Mesenchymal stem cell (in vitro differentiated cells and primary cell): Measurements from ENCODE around the gene FUZ.

Experiments used
- DNase-seq: peaks from one replicate; pipeline ENCODE4 v3.0.0-alpha.2; 2013
- H2AFZ ChIP-seq: one replicate; pipeline ENCODE4 v1.6.1; 2013; ENCODE audit warnings: low read depth, mild to moderate bottlenecking, control low read depth, inconsistent platforms, low read length, moderate library complexity
- H2AK5ac ChIP-seq: 2 replicates; pipeline ENCODE4 v1.6.1; 2013; ENCODE audit warnings: low read length, moderate library complexity, mild to moderate bottlenecking, inconsistent platforms; ENCODE audit not compliant: severe bottlenecking
- H2BK120ac ChIP-seq: one replicate; pipeline ENCODE4 v1.6.1; 2013; ENCODE audit warnings: low read depth, mild to moderate bottlenecking, inconsistent platforms, low read length, moderate library complexity
- H2BK12ac ChIP-seq, 2 experiments: one replicate each; pipeline ENCODE4 v1.6.1; 2013; ENCODE audit warnings: inconsistent platforms in 2 of 2, low read length in 2 of 2, mild to moderate bottlenecking in 2 of 2, moderate library complexity in 2 of 2, control low read depth in 1 of 2
- H2BK15ac ChIP-seq: one replicate; pipeline ENCODE4 v1.6.1; 2013; ENCODE audit warnings: mild to moderate bottlenecking, low read depth, inconsistent platforms; ENCODE audit not compliant: poor library complexity, severe bottlenecking
- H2BK5ac ChIP-seq: 2 replicates; pipeline ENCODE4 v1.6.1; 2013; ENCODE audit warnings: low read depth, mild to moderate bottlenecking, low read length, control low read depth, inconsistent platforms; ENCODE audit not compliant: poor library complexity, severe bottlenecking
- H3K14ac ChIP-seq, 2 experiments: one replicate each; pipeline ENCODE4 v1.6.1; 2013; ENCODE audit warnings: inconsistent platforms in 2 of 2, low read length in 2 of 2, control low read depth in 1 of 2, mild to moderate bottlenecking in 1 of 2, moderate library complexity in 1 of 2
- H3K18ac ChIP-seq, 2 experiments: one replicate each; pipeline ENCODE4 v1.6.1; 2013; ENCODE audit warnings: inconsistent platforms in 2 of 2, low read length in 2 of 2, control low read depth in 1 of 2, low read depth in 1 of 2, mild to moderate bottlenecking in 1 of 2
- H3K23ac ChIP-seq, 2 experiments: one replicate each; pipeline ENCODE4 v1.6.1; 2013; ENCODE audit warnings: inconsistent platforms in 2 of 2, low read length in 2 of 2, mild to moderate bottlenecking in 2 of 2, moderate library complexity in 2 of 2, control low read depth in 1 of 2
- H3K27ac ChIP-seq: 2 replicates; pipeline ENCODE4 v1.5.1; 2013; ENCODE audit warnings: mild to moderate bottlenecking, moderate library complexity, low read length, control low read depth, inconsistent platforms; ENCODE audit not compliant: poor library complexity, severe bottlenecking
- H3K27me3 ChIP-seq, 2 experiments: 2 replicates each; pipeline versions ENCODE4 v1.6.1 to v1.7.0; 2013; ENCODE audit warnings: low read length in 2 of 2, mild to moderate bottlenecking in 2 of 2, moderate library complexity in 2 of 2, control low read depth in 1 of 2, inconsistent platforms in 1 of 2; ENCODE audit not compliant: control insufficient read depth in 1 of 2, insufficient read depth in 1 of 2
- H3K36me3 ChIP-seq, 2 experiments: 2 replicates each; pipeline versions ENCODE4 v1.6.1 to v1.7.0; 2013; ENCODE audit warnings: low read length in 2 of 2, control low read depth in 1 of 2, inconsistent platforms in 1 of 2, low read depth in 1 of 2, mild to moderate bottlenecking in 1 of 2; ENCODE audit not compliant: insufficient read depth in 2 of 2, control insufficient read depth in 1 of 2
- H3K4ac ChIP-seq, 2 experiments: one replicate each; pipeline ENCODE4 v1.6.1; 2013; ENCODE audit warnings: inconsistent platforms in 2 of 2, low read length in 2 of 2, mild to moderate bottlenecking in 2 of 2, moderate library complexity in 2 of 2, control low read depth in 1 of 2, low read depth in 1 of 2
- H3K4me1 ChIP-seq: 2 replicates; pipeline ENCODE4 v1.6.1; 2013; ENCODE audit warnings: low read depth, low read length, control low read depth; ENCODE audit not compliant: control insufficient read depth, insufficient read depth
- H3K4me2 ChIP-seq: 2 replicates; pipeline ENCODE4 v1.6.1; 2013; ENCODE audit warnings: low read length, mild to moderate bottlenecking, inconsistent platforms; ENCODE audit not compliant: poor library complexity, severe bottlenecking
- H3K4me3 ChIP-seq, 2 experiments: 2 replicates each; pipeline versions ENCODE4 v1.5.1 to v1.7.0; 2013; ENCODE audit warnings: low read length in 2 of 2, mild to moderate bottlenecking in 2 of 2, control low read depth in 1 of 2, low read depth in 1 of 2; ENCODE audit not compliant: insufficient read depth in 1 of 2
- H3K79me1 ChIP-seq: replicated peaks from 2 replicates; pipeline ENCODE4 v1.6.1; 2013; ENCODE audit warnings: mild to moderate bottlenecking, control low read depth, low read length, inconsistent platforms; ENCODE audit not compliant: poor library complexity, severe bottlenecking
- H3K9ac ChIP-seq: 2 replicates; pipeline ENCODE4 v1.7.0; 2013; ENCODE audit warnings: mild to moderate bottlenecking, low read length, moderate library complexity
- H3K9me3 ChIP-seq: 2 replicates; pipeline ENCODE4 v1.7.0; 2013; ENCODE audit warnings: mild to moderate bottlenecking, low read length; ENCODE audit not compliant: control insufficient read depth
- H4K8ac ChIP-seq: one replicate; pipeline ENCODE4 v1.6.1; 2013; ENCODE audit warnings: inconsistent platforms, mild to moderate bottlenecking, low read length, moderate library complexity
- H4K91ac ChIP-seq: one replicate; pipeline ENCODE4 v1.6.1; 2013; ENCODE audit warnings: mild to moderate bottlenecking, low read length, inconsistent platforms
- WGBS: methylation state at CpG from one replicate; pipeline ENCODE4 v1.1.7; 2013; ENCODE audit warnings: mixed read lengths; 5-methylcytosine and 5-hydroxymethylcytosine counted together

Gene FUZ

DNA sequence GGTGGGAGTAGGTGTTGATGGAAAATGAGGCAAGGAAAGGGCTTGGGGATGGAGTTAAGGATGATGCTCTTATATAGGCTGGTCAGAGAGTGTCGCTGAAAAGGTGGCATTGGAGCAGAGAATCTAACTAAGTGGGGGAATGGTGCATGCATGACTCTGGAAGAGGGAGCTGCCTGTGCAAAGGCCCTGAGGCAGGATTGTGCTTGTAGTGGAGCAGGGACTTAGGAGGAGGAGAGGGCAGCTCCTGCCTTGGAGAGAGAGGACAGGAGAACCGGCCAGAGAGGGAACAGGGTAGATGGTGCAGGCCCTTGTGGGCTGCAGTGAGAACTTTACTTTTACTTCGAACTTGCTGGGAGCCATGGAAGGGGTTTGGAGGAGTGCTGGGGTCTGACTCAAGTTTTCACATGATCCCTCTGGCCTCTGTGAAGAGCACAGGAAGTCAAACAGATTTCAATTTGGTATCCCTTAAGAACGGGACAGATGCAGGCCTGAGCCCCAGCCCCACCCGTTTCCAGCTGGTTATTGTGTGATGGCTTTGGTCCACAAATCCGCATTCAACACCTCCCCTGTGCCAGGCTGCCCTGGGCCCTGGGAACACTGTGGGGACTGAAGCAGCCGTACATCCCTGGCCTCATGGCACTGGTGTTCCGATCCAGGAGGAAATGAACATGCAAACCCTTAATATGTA lies 39.3 kb downstream of the FUZ start:
- Histone ChIP-seq H3K14ac (no peak overlapping the region), H3K4me1 (peaks cover 8% of the 10 kb centered on the region), H3K9ac (peak overlapping the region; percentile 52), H3K79me1 (peaks cover 37% of the 10 kb centered on the region), H3K36me3 (peaks cover 34 to 54% of the 10 kb centered on the region in 2 experiments), H2BK15ac (no peak overlapping the region), H3K27ac (no peak overlapping the region), H4K91ac (peak overlapping the region; percentile 11), H3K9me3 (no peaks in the 10 kb centered on the region), H2BK12ac (no peak overlapping the region), H3K4ac (no peak overlapping the region), H3K27me3 (no peaks in the 10 kb centered on the region), H3K18ac (no peak overlapping the region), H2AFZ (no peak overlapping the region), H2BK120ac (no peak overlapping the region), H2BK5ac (no peak overlapping the region), H2AK5ac (no peak overlapping the region), H4K8ac (no peak overlapping the region), H3K4me2 (no peak overlapping the region), H3K23ac (no peak overlapping the region), H3K4me3 (no peak overlapping the region)
- DNase-seq: no peak
- 90% methylated on average over 8 of the region's 8 CpGs for WGBS

DNA sequence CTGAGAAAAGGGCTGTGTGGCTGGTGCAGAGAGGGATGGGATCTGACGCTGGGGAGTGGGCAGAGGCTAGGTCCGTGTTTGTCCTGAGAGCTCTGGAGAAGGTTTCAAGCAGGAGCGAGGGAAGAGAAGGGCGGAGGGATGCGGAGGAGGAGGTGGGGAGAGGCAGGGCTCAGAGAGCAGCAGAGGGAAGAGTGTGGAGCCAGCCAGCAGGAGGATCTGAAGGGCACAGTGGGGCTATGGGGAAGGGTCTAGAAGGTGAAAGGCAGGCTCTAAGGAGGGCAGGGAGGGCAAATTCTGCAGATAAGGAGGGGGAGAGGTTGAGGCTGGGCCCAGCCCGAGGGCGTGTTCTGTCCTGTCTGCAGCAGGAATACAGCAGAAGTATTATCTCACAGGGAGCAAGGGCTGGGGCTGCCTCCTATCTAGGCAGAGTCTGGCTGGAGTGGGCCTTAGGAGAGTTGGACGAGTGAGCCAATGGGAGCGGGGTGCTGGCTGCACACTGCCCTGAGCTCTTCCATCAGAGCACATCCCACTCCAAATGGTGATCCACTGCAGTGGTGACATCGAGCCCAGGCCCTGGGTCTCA lies 40.2 kb downstream of the FUZ start:
- Histone ChIP-seq H3K27ac (no peak overlapping the region), H2AK5ac (no peak overlapping the region), H3K4me3 (no peak overlapping the region), H3K79me1 (peaks cover 36% of the 10 kb centered on the region), H3K23ac (no peak overlapping the region), H3K4ac (no peak overlapping the region), H3K14ac (peak overlapping the region in 1 of 2 experiments; percentile 10), H2AFZ (no peak overlapping the region), H2BK15ac (no peak overlapping the region), H2BK120ac (no peak overlapping the region), H3K4me1 (peaks cover 12% of the 10 kb centered on the region), H4K8ac (no peak overlapping the region), H4K91ac (no peak overlapping the region), H3K27me3 (no peaks in the 10 kb centered on the region), H2BK5ac (no peak overlapping the region), H3K36me3 (peaks cover 31 to 54% of the 10 kb centered on the region in 2 experiments), H3K9ac (no peak overlapping the region), H3K9me3 (no peaks in the 10 kb centered on the region), H3K4me2 (no peak overlapping the region), H2BK12ac (no peak overlapping the region), H3K18ac (no peak overlapping the region)
- 96% methylated on average over 10 of the region's 10 CpGs for WGBS
- no peak for DNase-seq

DNA sequence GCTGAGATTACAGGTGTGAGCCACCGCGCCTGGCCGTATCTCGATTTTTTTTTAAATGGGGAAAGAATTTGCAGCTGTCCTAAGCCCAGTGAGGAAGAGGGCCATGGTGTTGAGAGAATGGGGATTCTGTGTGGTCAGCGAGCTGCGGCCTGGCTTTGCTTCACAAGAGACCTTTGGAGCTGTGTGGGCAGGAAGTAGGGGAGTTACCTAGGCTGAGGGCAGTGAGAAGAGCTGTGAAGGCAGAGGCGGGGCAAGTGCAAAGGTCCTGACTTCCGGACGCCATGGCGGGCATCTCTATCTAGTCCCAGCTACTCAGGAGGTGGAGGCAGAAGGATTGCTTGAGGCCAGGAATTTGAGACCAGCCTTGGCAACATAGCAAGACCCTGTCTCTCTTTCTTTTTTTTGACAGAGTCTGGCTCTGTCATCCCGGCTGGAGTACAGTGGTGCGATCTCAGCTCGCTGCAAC lies 41.4 kb downstream of the FUZ start:
- H3K79me1 ChIP-seq: peaks cover 36% of the 10 kb centered on the region
- H3K27me3 ChIP-seq: no peaks in the 10 kb centered on the region
- no peak overlapping the region for H2BK12ac ChIP-seq
- no peak overlapping the region for H3K4ac ChIP-seq
- H3K4me3 ChIP-seq: no peak overlapping the region
- DNase-seq: no peak
- H4K91ac ChIP-seq: no peak overlapping the region
- H3K14ac ChIP-seq: no peak overlapping the region
- H2AK5ac ChIP-seq: no peak overlapping the region
- no peak overlapping the region for H3K18ac ChIP-seq
- H2BK15ac ChIP-seq: no peak overlapping the region
- no peaks in the 10 kb centered on the region for H3K9me3 ChIP-seq
- peaks cover 15% of the 10 kb centered on the region for H3K4me1 ChIP-seq
- 97% methylated on average over 10 of the region's 13 CpGs for WGBS
- no peak overlapping the region for H3K23ac ChIP-seq
- H3K9ac ChIP-seq: no peak overlapping the region
- H2AFZ ChIP-seq: no peak overlapping the region
- no peak overlapping the region for H2BK5ac ChIP-seq
- no peak overlapping the region for H2BK120ac ChIP-seq
- H3K36me3 ChIP-seq: peaks cover 31 to 54% of the 10 kb centered on the region in 2 experiments
- H4K8ac ChIP-seq: no peak overlapping the region
- no peak overlapping the region for H3K4me2 ChIP-seq
- H3K27ac ChIP-seq: no peak overlapping the region

DNA sequence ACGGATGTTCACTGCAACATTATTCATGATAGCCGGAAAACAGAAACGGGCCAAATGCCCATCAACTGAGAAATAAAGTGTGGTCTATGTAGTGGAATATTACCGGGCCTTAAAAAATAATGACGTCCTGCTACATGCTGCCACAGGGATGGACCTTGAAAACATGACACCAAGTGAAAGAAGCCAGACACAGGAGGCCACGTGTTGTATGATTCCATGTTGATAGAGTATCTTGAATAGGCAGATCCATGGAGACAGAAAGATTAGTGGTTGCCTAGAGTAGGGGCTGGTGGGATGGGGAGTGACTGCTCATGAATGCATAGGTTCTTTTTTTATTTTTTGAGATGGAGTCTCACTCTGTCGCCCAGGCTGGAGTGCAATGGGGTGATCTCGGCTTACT lies 42.6 kb downstream of the FUZ start:
- Histone ChIP-seq H2BK12ac (no peak overlapping the region), H3K9ac (no peak overlapping the region), H3K27ac (no peak overlapping the region), H4K91ac (no peak overlapping the region), H3K27me3 (no peaks in the 10 kb centered on the region), H2AFZ (no peak overlapping the region), H3K4me3 (no peak overlapping the region), H3K79me1 (peaks cover 27% of the 10 kb centered on the region), H2AK5ac (no peak overlapping the region), H3K4me1 (peaks cover 18% of the 10 kb centered on the region), H3K36me3 (peaks cover 23 to 43% of the 10 kb centered on the region in 2 experiments), H3K9me3 (no peaks in the 10 kb centered on the region), H2BK15ac (no peak overlapping the region), H4K8ac (no peak overlapping the region), H3K23ac (peak overlapping the region in 1 of 2 experiments; percentile 83), H2BK5ac (no peak overlapping the region), H3K4ac (peak overlapping the region in 1 of 2 experiments; percentile 38), H3K18ac (no peak overlapping the region), H3K4me2 (no peak overlapping the region), H2BK120ac (no peak overlapping the region), H3K14ac (no peak overlapping the region)
- no peak for DNase-seq
- 96% methylated on average over 8 of the region's 8 CpGs for WGBS
